ENCODE results near the gene TBC1D16.
A peak's percentile ranks its signal among the peaks of the same experiment; 100 is the strongest.

Gene TBC1D16

DNA sequence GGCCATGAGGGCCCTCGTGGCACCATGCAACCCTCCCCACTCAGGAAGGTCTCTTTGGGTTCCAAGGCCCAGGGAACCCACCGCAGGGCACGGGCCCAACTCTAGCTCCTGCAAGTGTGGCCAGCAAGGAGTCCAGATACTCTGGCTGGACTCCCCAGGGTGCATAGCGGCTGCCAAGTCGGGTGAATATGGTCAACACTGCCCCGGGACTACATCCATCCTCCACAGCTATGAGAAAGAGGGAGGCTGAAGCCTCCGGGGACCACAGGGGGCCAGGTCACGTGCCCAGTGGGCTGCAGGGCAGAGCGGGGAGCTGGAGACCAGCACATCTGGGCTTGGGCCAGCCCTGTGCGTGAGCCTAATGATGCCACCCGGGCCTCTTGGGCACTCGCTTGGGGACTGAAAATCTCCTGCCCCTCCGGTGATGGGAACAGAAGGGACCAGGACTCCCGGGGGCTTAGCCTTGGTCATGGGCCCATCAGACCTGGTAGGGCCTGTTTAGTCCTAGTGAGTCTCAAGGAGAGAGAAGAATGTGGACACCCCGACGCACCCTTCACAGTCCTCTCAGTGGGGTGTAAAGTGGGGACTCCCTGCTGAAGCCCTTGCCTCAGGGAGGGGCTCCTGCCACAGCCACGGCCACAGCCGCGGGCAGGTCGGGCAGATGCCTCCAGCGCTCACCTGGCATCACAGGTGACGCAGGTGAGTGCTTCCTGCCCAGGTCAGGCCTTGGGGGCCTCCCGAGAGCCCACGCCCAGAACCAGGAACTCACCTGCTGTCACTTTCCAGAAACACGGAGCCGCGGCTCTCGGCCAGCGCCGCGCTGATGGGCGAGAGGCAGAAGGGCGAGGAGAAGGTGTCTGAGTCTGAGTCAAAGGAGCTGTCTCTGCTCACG lies 26.0 kb downstream of the TBC1D16 start:
- peaks cover 28% of the 10 kb centered on the region for H3K27me3 Mint-ChIP-seq

DNA sequence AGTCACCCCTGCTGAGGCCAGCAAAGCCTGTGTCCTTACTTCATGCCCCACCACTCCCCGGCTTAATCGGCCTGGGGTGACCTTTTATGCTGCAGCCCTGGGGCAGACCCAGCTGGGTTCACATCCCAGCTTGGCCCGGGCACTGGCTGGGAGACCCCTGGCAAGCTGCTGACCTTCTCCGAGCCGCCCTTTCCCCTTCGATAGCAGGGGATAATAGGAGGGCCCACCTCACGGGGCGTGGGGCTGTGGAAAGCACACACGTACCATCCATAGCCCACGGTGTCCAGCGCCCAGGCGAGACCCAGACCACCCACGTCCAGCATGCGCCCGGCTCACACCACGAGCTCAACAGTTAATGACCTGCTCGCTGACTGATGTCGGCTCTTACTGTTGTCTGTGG lies 26.8 kb downstream of the TBC1D16 start:
- peaks cover 28% of the 10 kb centered on the region for H3K27me3 Mint-ChIP-seq
- DNase-seq, result no peak
- no peaks in the 10 kb centered on the region for H3K36me3 Mint-ChIP-seq
- H3K4me1 Mint-ChIP-seq, result peaks cover 4% of the 10 kb centered on the region
- H3K4me3 Mint-ChIP-seq, result no peak overlapping the region
- CTCF ChIA-PET, result interaction anchor here (0.8 to 3.3 kb wide), 18 partner anchors 9 to 263 kb away, joined by 3 to 21 read pairs (median 4); partner anchors contain the start of gene GAA
- no peak overlapping the region for H3K27ac Mint-ChIP-seq
- no peaks in the 10 kb centered on the region for H3K9me3 Mint-ChIP-seq

More for the DNA sequence above, 26.0 kb downstream of the TBC1D16 start:
- DNase-seq, result no peak
- H3K36me3 Mint-ChIP-seq, result no peaks in the 10 kb centered on the region
- H3K4me1 Mint-ChIP-seq, result peaks cover 4% of the 10 kb centered on the region
- no peak overlapping the region for H3K27ac Mint-ChIP-seq
- H3K9me3 Mint-ChIP-seq, result peaks cover 3% of the 10 kb centered on the region
- CTCF ChIA-PET, result interaction anchor here (0.9 to 3.3 kb wide), 13 partner anchors 10 to 264 kb away, joined by 3 to 21 read pairs (median 4); partner anchors contain the start of gene GAA
- H3K4me3 Mint-ChIP-seq, result no peak overlapping the region

DNA sequence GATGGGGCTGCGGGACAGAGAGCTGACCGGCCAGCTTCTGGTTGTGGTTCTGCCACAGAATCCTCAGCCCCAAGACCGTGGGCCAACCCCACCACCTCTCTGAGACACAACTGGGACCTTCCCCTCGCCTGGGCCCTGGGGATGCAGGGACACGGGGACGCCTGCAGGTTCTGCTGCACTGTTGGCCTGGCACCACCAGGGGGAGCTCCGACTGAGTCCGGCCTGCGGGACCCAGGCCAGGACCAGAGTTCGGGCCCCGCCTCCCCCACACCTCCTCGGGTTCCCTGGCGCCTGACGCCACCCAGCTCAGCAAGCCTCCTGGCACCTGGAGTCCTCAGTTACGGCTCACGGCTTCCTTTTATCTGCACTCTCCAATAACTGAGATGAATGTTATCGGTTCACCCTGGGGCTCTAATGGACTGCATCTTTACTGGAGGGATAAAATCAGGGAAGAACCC lies 27.3 kb downstream of the TBC1D16 start:
- H3K27me3 Mint-ChIP-seq, result peaks cover 28% of the 10 kb centered on the region

DNA sequence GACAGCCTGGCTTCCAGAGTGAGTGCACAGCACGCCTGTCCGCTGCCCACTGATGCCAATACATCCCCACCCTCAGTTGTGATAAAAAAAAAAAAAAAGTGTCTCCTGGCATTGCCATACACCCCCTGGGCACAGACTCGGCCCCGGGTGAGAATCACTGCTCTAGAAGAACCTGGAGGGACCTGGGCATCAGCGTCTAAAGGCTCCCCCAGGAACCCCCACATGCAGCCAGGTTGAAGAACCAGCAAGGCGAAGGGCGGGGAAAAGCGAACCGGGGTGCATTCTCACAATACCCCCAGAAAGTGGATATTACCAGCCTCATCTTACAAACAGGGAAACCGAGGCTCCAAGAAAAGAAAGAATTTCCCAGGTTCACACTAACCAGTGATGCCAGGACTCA lies 27.7 kb downstream of the TBC1D16 start:
- H3K9me3 Mint-ChIP-seq, result no peaks in the 10 kb centered on the region
- H3K36me3 Mint-ChIP-seq, result no peaks in the 10 kb centered on the region
- CTCF ChIA-PET, result interaction anchor here (0.7 to 3.3 kb wide), 17 partner anchors 8 to 138 kb away, joined by 3 to 21 read pairs (median 4); partner anchors contain the start of gene GAA
- no peak overlapping the region for H3K27ac Mint-ChIP-seq
- peaks cover 28% of the 10 kb centered on the region for H3K27me3 Mint-ChIP-seq
- H3K4me3 Mint-ChIP-seq, result no peak overlapping the region
- peaks cover 4% of the 10 kb centered on the region for H3K4me1 Mint-ChIP-seq
- DNase-seq, result no peak

More for the DNA sequence above, 27.3 kb downstream of the TBC1D16 start:
- peak; percentile 84 for DNase-seq
- H3K4me1 Mint-ChIP-seq, result peaks cover 4% of the 10 kb centered on the region
- H3K4me3 Mint-ChIP-seq, result no peak overlapping the region
- CTCF ChIA-PET, result interaction anchor here (0.7 to 3.3 kb wide), 19 partner anchors 8 to 263 kb away, joined by 3 to 21 read pairs (median 4); partner anchors contain the start of gene GAA
- no peak overlapping the region for H3K27ac Mint-ChIP-seq
- H3K9me3 Mint-ChIP-seq, result no peaks in the 10 kb centered on the region
- no peaks in the 10 kb centered on the region for H3K36me3 Mint-ChIP-seq

DNA sequence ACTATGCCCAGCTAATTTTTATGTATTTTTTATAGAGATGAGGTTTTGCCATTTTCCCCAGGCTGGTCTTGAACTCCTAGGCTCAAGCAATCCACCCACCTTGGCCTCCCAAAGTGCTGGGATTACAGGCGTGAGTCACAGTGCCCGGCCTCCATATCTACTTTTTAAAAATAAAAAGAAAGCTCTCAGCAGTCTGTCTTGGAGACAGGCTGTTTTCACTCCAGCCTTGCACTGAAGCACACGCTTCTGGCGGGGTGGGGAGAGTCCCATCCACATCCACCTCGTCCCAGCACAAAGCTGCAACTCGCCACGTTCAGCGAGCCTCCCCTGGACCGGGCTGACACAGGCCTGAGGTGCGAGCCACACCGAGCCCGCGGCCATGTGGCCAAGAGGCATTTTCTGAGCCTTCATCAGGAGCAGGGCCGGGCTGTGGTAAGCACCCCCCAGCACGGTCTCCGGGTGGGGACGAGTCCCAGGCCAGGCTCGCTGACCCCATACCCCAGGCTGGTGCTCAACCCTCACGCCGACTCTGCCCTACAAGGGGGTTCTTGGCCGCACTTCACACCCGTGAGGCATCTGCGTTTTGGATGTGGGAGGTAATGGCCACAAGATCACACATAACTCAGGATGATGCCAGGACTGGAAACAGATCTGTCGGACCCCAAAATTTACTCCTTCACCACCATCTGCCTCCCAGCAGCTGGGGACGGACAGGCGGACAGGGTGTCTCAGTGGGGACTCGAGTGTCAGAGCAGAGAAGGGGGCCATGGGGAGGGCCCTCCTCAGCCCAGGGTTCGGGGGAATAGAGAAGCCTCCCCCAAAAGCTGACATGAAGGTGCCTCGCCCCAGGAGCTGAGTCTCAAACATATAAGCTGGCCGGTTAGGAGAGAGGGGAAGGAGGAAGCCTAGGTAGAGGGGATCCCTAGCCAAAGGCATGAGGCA lies 28.6 kb downstream of the TBC1D16 start:
- no peak overlapping the region for H3K27ac Mint-ChIP-seq
- no peaks in the 10 kb centered on the region for H3K9me3 Mint-ChIP-seq
- H3K4me3 Mint-ChIP-seq, result no peak overlapping the region
- no peaks in the 10 kb centered on the region for H3K36me3 Mint-ChIP-seq
- H3K4me1 Mint-ChIP-seq, result peaks cover 4% of the 10 kb centered on the region
- H3K27me3 Mint-ChIP-seq, result peaks cover 28% of the 10 kb centered on the region
- CTCF ChIA-PET, result interaction anchor here (0.7 to 3.3 kb wide), 12 partner anchors 9 to 262 kb away, joined by 3 to 21 read pairs (median 3); partner anchors contain the start of gene GAA
- DNase-seq, result no peak

DNA sequence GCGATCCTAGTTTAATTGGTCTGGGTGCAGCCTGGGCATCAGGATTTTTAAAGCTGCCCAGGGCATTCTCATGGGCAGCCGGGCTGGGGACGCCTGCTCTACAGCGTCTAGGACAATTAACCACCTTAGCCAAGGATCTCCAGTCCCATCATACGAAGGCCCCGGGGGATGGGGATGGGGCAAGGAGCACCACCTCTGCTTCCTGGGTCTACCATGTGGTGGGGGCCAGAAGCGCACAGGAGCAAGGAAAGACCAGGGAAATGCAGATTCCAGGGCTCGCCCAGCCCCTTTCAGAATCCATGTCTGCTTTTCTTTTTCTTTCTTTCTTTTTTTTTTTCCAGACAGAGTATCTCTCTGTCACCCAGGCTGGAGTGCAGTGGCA lies 29.3 kb downstream of the TBC1D16 start:
- CTCF ChIA-PET, result interaction anchor here (0.7 to 3.3 kb wide), 8 partner anchors 8 to 261 kb away, joined by 3 to 21 read pairs (median 3); no protein-coding TSS in a partner anchor
- DNase-seq, result no peak
- Mint-ChIP-seq H3K36me3 (no peaks in the 10 kb centered on the region), H3K9me3 (no peaks in the 10 kb centered on the region), H3K4me3 (no peak overlapping the region), H3K27ac (no peak overlapping the region), H3K27me3 (peaks cover 28% of the 10 kb centered on the region), H3K4me1 (peaks cover 4% of the 10 kb centered on the region)

DNA sequence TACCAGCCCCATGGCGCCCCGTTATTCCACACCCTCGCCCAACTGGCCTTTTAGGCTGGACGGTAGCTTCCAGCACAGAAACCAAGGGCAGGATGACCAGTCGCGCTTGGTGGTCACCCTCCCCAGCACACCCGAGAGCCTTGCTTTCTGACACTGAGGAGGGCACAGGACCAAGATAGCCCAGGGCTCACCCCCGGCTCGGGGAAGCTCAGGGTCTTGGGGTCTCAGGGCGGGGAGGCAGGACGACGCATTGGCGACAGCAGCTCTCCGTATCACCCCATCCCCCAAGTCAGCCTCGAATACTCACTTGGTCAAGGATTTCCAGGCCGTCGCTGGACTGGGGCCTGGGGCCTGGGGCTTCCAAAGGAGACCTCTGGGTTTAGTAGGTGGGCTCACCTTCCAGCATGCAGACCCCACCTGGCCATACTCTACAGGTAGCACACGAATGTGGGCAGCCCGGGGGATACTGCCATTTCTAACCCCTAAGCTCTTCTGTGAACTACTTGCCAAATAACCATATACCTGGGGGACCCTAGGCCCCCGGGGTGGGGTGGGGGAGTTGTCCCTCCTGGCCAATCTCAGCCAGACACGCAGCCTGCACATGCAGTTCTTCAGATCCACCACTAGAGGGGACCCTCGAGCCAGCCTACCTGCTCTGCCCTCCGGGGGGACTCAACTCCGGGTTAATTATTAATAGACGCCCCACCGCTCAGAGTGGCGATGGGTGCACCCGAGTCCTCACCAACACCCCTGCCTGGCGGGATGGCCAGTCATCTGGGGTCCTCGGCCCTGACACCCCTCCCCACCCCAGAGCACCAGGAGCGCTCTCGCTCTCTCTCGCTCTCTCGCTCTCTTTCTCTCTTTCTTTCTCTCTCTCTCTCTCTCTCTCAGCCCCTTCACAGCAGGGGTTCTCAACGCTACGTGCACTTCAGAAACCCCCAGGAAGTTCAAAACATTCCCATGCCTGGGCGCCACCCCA lies 30.0 kb downstream of the TBC1D16 start:
- Mint-ChIP-seq H3K4me3 (no peak overlapping the region), H3K4me1 (peaks cover 4% of the 10 kb centered on the region), H3K9me3 (no peaks in the 10 kb centered on the region), H3K27ac (no peak overlapping the region), H3K27me3 (peaks cover 28% of the 10 kb centered on the region), H3K36me3 (no peaks in the 10 kb centered on the region)
- CTCF ChIA-PET, result interaction anchor here (0.7 to 3.3 kb wide), 12 partner anchors 7 to 260 kb away, joined by 3 to 21 read pairs (median 4); no protein-coding TSS in a partner anchor
- peak; percentile 62 for DNase-seq

DNA sequence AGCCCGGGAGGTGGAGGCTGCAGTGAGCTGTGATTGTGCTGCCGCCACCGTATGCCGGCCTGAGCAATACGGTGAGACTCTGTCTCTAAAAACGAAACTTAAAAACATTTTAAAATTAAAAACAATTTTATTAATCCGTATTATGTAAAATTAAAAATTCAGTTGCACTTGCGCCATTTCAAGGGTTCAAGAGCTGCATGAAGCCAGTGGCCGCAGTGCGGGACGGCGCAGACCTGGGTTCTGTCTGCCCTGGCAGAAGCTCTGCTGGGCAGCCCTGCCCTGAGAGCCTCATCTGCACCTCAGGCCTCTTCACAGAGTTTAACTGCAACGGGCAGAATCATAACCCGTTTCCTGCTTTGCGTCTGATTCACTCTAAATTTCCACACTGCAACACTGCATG lies 31.7 kb downstream of the TBC1D16 start:
- Mint-ChIP-seq H3K27me3 (peaks cover 28% of the 10 kb centered on the region), H3K27ac (no peak overlapping the region)
- CTCF ChIA-PET, result interaction anchor here (1.0 kb wide), 1 partner anchor 196 kb away, joined by 3 read pairs; no protein-coding TSS in a partner anchor

DNA sequence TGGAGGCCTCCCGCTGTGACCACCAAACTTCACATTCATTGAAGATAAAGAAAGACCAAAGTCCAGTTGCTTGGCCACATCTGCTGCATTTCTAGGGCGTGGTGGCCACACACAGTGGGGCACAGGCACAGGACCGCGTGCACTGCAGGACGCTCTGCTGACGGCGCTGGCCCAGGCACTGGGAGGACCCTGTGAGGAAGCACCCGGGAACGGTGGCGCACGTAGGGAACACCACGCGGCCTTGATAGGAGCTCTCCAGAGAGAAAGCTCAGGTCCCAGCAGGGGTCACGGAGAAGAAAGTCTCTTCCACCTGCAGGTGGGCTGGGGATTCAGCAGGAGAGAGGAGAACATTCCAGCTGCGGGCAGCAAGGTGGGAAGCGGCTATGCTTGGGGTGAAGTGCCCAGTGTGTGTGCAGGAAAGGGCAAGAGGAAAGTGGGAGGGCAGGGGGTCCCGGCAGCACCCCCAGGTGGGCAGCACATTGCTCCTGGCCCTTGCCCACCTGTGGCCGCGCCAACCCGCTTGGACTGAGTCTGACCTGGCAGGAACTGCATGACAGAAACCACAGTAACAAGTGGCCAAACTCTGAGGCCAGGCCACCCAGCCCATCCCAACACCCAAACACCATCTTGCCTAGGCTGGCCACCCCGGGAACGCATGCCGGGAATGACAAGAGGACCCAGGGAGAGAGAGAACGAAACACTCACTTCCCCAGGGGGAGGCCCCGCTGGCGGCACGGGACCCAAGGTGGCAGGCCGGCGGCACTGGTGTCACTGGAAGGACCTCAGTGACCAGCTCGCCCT lies 32.8 kb downstream of the TBC1D16 start:
- H3K4me1 Mint-ChIP-seq, result peaks cover 10% of the 10 kb centered on the region
- no peak for DNase-seq
- no peaks in the 10 kb centered on the region for H3K36me3 Mint-ChIP-seq
- no peak overlapping the region for H3K4me3 Mint-ChIP-seq
- CTCF ChIA-PET, result no interaction called here
- no peak overlapping the region for H3K27ac Mint-ChIP-seq
- H3K27me3 Mint-ChIP-seq, result peaks cover 22% of the 10 kb centered on the region
- H3K9me3 Mint-ChIP-seq, result no peaks in the 10 kb centered on the region

More for the DNA sequence above, 31.7 kb downstream of the TBC1D16 start:
- H3K4me3 Mint-ChIP-seq, result no peak overlapping the region
- no peak for DNase-seq
- no peaks in the 10 kb centered on the region for H3K36me3 Mint-ChIP-seq
- H3K9me3 Mint-ChIP-seq, result no peaks in the 10 kb centered on the region
- H3K4me1 Mint-ChIP-seq, result peaks cover 4% of the 10 kb centered on the region

DNA sequence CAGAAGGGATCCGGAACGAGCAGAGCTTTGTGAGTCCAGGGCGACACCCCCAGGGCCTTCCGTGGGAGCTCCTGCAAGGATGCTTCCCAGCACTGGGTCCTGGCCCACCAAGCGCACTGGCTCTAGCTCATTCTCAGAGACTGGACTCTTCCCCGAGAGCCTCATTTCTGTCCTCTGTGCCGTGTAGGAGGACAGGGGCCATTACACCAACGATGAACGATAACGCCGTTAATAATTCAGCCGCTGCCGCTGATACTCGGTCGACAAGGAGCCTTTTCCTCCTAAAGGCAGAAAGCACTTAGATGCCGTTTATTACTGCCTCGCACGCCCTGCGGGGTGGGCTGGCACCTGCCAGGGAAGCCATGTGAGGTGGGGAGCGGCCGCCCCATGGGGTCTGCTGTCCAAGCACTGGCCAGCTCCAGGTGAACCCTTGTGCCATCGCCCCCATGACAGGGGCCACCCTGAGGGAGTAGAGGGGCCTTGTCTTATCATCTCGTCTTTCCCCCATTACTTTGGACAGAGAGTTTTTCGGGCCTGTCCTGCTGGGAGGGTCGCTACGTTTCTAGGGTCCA lies 33.5 kb downstream of the TBC1D16 start:
- no peak for DNase-seq
- Mint-ChIP-seq H3K9me3 (no peaks in the 10 kb centered on the region), H3K4me1 (peaks cover 18% of the 10 kb centered on the region), H3K36me3 (no peaks in the 10 kb centered on the region), H3K4me3 (no peak overlapping the region), H3K27ac (no peak overlapping the region), H3K27me3 (peaks cover 16% of the 10 kb centered on the region)
- CTCF ChIA-PET, result interaction anchor here (1.9 kb wide), 1 partner anchor 9 kb away, joined by 7 read pairs; no protein-coding TSS in a partner anchor

DNA sequence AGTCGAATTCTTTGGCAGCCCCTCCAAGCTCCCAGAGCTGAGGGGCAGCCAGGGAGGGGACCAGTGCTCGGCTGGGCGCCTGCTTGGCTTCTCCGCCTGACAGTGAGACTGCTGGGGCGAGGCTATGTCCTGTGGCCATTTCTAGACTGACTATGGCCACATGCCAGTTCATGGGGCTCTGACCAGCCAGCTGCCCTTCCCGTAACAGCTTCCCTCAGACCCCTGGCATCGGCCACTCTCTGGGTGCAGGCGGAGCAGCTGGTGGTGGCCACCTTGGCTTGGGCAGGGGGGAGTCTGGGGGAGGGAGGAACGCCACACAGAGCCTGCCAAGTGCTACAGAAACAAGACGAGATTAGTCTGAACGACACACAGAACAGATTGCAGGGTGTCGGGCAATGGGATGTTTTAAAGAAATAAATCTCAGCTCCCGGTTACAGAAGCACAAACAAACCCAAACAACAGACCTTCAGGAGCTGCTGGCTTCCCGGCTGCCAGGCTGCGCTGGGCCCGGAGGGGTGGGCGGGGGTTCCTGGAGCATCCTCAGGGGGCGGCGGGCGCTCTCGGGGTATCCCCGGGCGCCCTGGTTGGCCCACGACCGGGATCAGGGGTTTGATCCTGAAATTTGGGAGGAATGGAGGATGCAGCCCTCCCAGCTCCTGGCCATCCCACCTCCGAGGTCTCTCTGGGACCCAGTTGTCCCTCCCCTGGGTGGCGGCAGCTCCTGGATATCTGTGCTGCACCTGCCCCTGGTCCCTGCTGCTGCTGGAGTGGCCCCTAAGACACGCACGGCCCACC lies 34.5 kb downstream of the TBC1D16 start:
- Mint-ChIP-seq H3K4me3 (no peak overlapping the region), H3K36me3 (no peaks in the 10 kb centered on the region), H3K4me1 (peaks cover 27% of the 10 kb centered on the region), H3K27me3 (peaks cover 6% of the 10 kb centered on the region), H3K27ac (no peak overlapping the region), H3K9me3 (no peaks in the 10 kb centered on the region)
- CTCF ChIA-PET, result interaction anchor here (1.5 to 1.9 kb wide), 2 partner anchors 7 to 10 kb away, joined by 7 to 12 read pairs; no protein-coding TSS in a partner anchor
- no peak for DNase-seq
